ENCODE measurements around the gene STIM1. TPM values are rescaled to one million over a fixed set of nuclear protein-coding genes. Genes with fewer than 3 reads are reported as not detected.

Gene STIM1
- total RNA-seq, 1 experiment from 2014 or later, result 93.6 TPM

GRCh38 chr11:3946455-3947017, 91.1 kb downstream of the STIM1 start:
- BruUV-seq (replicated peaks), result no TSS peak
- no peaks in the 10 kb centered on the region for H3K4me1 ChIP-seq (ENCODE audit: control insufficient read depth, insufficient read depth, low read length)
- no peak overlapping the region for H3K4me3 ChIP-seq (ENCODE audit: low read depth in 2 of 2, low read length in 2 of 2)
- no peaks in the 10 kb centered on the region for H3K27me3 ChIP-seq (ENCODE audit: control insufficient read depth, insufficient read depth, low read length)
- no peaks in the 10 kb centered on the region for H3K36me3 ChIP-seq (ENCODE audit: control insufficient read depth, insufficient read depth, low read length)
- TF ChIP-seq TCF7L2 (IDR thresholded peaks at IDR 0.05; ENCODE audit: low read depth, low read length), result no peak
- TF ChIP-seq, protein P1, sequence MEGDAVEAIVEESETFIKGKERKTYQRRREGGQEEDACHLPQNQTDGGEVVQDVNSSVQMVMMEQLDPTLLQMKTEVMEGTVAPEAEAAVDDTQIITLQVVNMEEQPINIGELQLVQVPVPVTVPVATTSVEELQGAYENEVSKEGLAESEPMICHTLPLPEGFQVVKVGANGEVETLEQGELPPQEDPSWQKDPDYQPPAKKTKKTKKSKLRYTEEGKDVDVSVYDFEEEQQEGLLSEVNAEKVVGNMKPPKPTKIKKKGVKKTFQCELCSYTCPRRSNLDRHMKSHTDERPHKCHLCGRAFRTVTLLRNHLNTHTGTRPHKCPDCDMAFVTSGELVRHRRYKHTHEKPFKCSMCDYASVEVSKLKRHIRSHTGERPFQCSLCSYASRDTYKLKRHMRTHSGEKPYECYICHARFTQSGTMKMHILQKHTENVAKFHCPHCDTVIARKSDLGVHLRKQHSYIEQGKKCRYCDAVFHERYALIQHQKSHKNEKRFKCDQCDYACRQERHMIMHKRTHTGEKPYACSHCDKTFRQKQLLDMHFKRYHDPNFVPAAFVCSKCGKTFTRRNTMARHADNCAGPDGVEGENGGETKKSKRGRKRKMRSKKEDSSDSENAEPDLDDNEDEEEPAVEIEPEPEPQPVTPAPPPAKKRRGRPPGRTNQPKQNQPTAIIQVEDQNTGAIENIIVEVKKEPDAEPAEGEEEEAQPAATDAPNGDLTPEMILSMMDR (IDR thresholded peaks at IDR 0.05), result no peak
- no peak for TF ChIP-seq POLR2AphosphoS5 (IDR thresholded peaks at IDR 0.05; ENCODE audit: low read depth, low read length)
- no peak for TF ChIP-seq SIN3A (IDR thresholded peaks at IDR 0.05; ENCODE audit: borderline replicate concordance, insufficient read depth, low read depth, low read length)
- TF ChIP-seq REST (IDR thresholded peaks at IDR 0.05; ENCODE audit: insufficient read depth in 1 of 2, low read depth in 2 of 2, low read length in 1 of 2), result no peak
- intact Hi-C loops (cut with micrococcal nuclease; ENCODE audit: unreplicated experiment) (no loop called here), in situ Hi-C loops (cut with HindIII; ENCODE audit: low pct_unique_long_range_greater_than_20kb, low sequenced_read_pairs) (no loop called here)
- no peak for ATAC-seq
- no peak overlapping the region for H3K27ac ChIP-seq (ENCODE audit: low read length)
- CTCF ChIA-PET, result no interaction called here
- H3K9me3 ChIP-seq (ENCODE audit: control insufficient read depth, insufficient read depth, low read depth, low read length), result no peaks in the 10 kb centered on the region
- POLR2A ChIA-PET, result no interaction called here
- no peak for DNase-seq (ENCODE audit: low read depth, low spot score)

DNA sequence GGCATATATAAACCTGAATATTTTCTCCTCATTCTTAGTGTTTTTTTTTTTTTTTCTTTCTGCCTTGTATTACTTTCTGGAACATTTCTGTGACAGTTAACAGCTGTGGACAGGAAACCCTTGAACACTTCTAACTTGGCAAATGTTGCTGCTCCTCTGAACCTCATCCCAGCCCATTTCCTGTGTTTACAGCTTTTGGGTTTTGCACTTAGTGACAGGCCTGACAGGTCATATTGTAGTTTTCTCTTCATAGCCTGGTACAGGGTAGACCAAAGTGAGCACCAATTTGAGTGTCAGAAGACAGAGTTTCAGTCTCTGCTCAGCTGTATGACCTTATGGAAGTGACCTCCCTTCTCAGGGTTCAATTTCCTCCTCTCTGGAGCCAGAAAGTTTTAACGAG, 91.6 kb downstream of the STIM1 start:
- ATAC-seq (no peak), DNase-seq (ENCODE audit: low read depth, low spot score) (no peak)
- TF ChIP-seq POLR2AphosphoS5 (IDR thresholded peaks at IDR 0.05; ENCODE audit: low read depth, low read length) (no peak), TCF7L2 (IDR thresholded peaks at IDR 0.05; ENCODE audit: low read depth, low read length) (no peak), REST (IDR thresholded peaks at IDR 0.05; ENCODE audit: insufficient read depth in 1 of 2, low read depth in 2 of 2, low read length in 1 of 2) (no peak), SIN3A (IDR thresholded peaks at IDR 0.05; ENCODE audit: borderline replicate concordance, insufficient read depth, low read depth, low read length) (no peak)
- TF ChIP-seq, protein P1 (IDR thresholded peaks at IDR 0.05), result no peak
- no peak overlapping the region for H3K27ac ChIP-seq (ENCODE audit: low read length)
- no peaks in the 10 kb centered on the region for H3K4me1 ChIP-seq (ENCODE audit: control insufficient read depth, insufficient read depth, low read length)
- CTCF ChIA-PET, result no interaction called here
- intact Hi-C loops (cut with micrococcal nuclease; ENCODE audit: unreplicated experiment) (no loop called here), in situ Hi-C loops (cut with HindIII; ENCODE audit: low pct_unique_long_range_greater_than_20kb, low sequenced_read_pairs) (no loop called here)
- no peaks in the 10 kb centered on the region for H3K9me3 ChIP-seq (ENCODE audit: control insufficient read depth, insufficient read depth, low read depth, low read length)
- no TSS peak for BruUV-seq (replicated peaks)
- no peaks in the 10 kb centered on the region for H3K27me3 ChIP-seq (ENCODE audit: control insufficient read depth, insufficient read depth, low read length)
- POLR2A ChIA-PET, result no interaction called here
- no peak overlapping the region for H3K4me3 ChIP-seq (ENCODE audit: low read depth in 2 of 2, low read length in 2 of 2)
- no peaks in the 10 kb centered on the region for H3K36me3 ChIP-seq (ENCODE audit: control insufficient read depth, insufficient read depth, low read length)

Measured in Panc1 (cell line).